ENCODE measurements around the gene DKC1.

GRCh38 chrX:154824638-154825037 is 62.0 kb downstream of the DKC1 start:
- no peak for TF ChIP-seq CTCF (IDR thresholded peaks at IDR 0.05)
- no peak for TF ChIP-seq EP300 (IDR thresholded peaks at IDR 0.05)
- TF ChIP-seq POLR2A (IDR thresholded peaks at IDR 0.05), result no peak
- TF ChIP-seq POLR2AphosphoS5 (IDR thresholded peaks at IDR 0.05), result no peak
